H1 (cell line): Measurements from ENCODE around the gene ANO9. TPM values are rescaled to one million over a fixed set of nuclear protein-coding genes. Genes with fewer than 3 reads are reported as not detected.

Source experiments
- JUND ChIP-seq: IDR thresholded peaks from 2 replicates; pipeline ENCODE4 v1.6.1; 2011; ENCODE audit warnings: mild to moderate bottlenecking, improper control_type of control experiment, low read length
- POU5F1 ChIP-seq: IDR thresholded peaks from 2 replicates; pipeline ENCODE4 v1.6.1; 2011; ENCODE audit warnings: low read depth, mild to moderate bottlenecking, low read length, moderate library complexity
- TEAD4 ChIP-seq: IDR thresholded peaks from 2 replicates; pipeline ENCODE4 v1.6.1; 2012; ENCODE audit warnings: low read depth, low read length, inconsistent platforms, mixed read lengths
- polyA plus RNA-seq, 7 experiments: library from polyadenylated mRNA; depleted of rRNA in 3 of 7; stranded (reverse) in 5 of 7; unstranded in 2 of 7; fragments of >200 nt in 5 of 7; fragments of 200-250 nt in 2 of 7; gene quantifications; 1 replicate in 5 of 7; 2 replicates in 1 of 7; 4 replicates in 1 of 7; pipeline versions ENCODE4 v1.2.1 to v1.2.3, GENCODE V29; 2011 to 2013; ENCODE audit warnings: missing spikeins in 2 of 7, mixed read lengths in 2 of 7
- total RNA-seq: library from RNA; stranded (reverse); fragmentation: NEBNext Ultra II Directional; extraction: Animal tissue kit (Norgen Biotek cat#: 25700); gene quantifications from 2 replicates; pipeline ENCODE4 v1.2.1, GENCODE V29; 2021

The ANO9 gene
- total and polyA plus RNA-seq, 2 of the 8 experiments (the other 6 are each of a cell fraction or from before 2014, with no cell fraction given) = 20.0 to 20.7 TPM

DNA sequence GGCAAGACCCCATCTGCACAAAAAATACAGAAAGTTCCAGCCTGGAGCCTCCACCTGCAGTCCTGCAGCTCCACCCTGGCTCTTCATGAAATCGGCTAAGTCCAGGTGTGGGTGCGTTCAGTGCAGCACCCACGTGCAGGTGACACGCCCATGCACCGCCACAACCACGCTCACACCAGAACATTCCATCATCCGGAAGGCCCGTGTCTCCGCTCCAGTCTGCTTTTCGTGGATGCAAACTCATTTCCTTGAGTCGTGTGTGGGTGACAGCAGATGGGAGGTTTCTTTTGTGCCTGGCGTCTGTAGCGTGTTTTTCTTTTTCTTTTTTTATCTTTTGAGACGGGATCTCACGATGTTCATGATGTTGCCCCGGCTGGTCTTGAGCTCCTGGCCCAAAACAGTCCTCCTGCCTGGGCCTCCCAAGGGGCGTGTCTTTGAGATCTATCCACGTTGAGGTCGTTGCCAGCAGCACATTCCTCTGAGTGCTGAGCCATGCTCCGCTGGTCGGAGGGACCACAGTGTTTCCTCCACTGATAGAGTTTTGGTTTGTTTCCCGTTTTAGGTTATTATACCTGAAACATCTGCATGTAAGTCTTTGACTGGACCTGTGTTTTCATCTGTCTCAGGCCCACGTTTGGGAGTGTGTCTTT lies 15.4 kb upstream of the ANO9 start (continued):
- TF ChIP-seq JUND (no peak), POU5F1 (no peak), TEAD4 (no peak)
- TF ChIP-seq, all 59 proteins: peak for 0
